Liver (tissue), 3 donors: ENCODE measurements around the gene NIPAL3.

Source experiments
- CTCF ChIP-seq: fragments of 150-350 bp; IDR thresholded peaks from 2 replicates; pipeline ENCODE4 v1.5.1; 2017; ENCODE audit warnings: improper control_type of control experiment, low read depth, low read length; ENCODE audit not compliant: missing input control
- GABPA ChIP-seq, 2 donors: IDR thresholded peaks in 1 of 2; conservative IDR thresholded peaks in 1 of 2; 2 replicates each; pipeline ENCODE4 v1.6.1; 2016; ENCODE audit warnings: antibody characterized with exemption in 2 of 2, mild to moderate bottlenecking in 1 of 2, moderate library complexity in 1 of 2
- REST ChIP-seq: IDR thresholded peaks from 2 replicates; pipeline ENCODE4 v1.6.1; 2016; ENCODE audit warnings: antibody characterized with exemption, mild to moderate bottlenecking
- SP1 ChIP-seq: IDR thresholded peaks from 2 replicates; pipeline ENCODE4 v1.6.1; 2018; ENCODE audit warnings: antibody characterized with exemption, mild to moderate bottlenecking
- donor health status: healthy.
- donor health status: healthy.

GRCh38 chr1:24472527-24473251 is 57.1 kb downstream of the NIPAL3 start:
- no peak for TF ChIP-seq REST
- TF ChIP-seq SP1: no peak
- TF ChIP-seq CTCF: no peak
- TF ChIP-seq GABPA (IDR thresholded peaks at IDR 0.05 in 1 of 2, conservative IDR thresholded peaks at IDR 0.05 in 1 of 2): no peak
